Lung (tissue), 12 donors: ENCODE measurements around the gene ZNF827. TPM values are rescaled to one million over a fixed set of nuclear protein-coding genes. Genes with fewer than 3 reads are reported as not detected.

Source experiments
- ATAC-seq: fragments of 200-7000 bp; cut with Tn5 transposase; one replicate; pipeline ENCODE4 v1.9.1; 2020; ENCODE audit warnings: moderate number of reproducible peaks; ENCODE audit not compliant: insufficient read depth, low FRiP score
- DNase-seq, 3 donors: peaks; one replicate each; pipeline ENCODE4 v3.0.0-alpha.2; 2013 to 2017
- H3K27ac ChIP-seq, 2 donors: one replicate each; pipeline ENCODE4 v1.5.1; 2013; ENCODE audit warnings: mild to moderate bottlenecking in 2 of 2, moderate library complexity in 2 of 2, control low read depth in 1 of 2, inconsistent platforms in 1 of 2, low read depth in 1 of 2, low read length in 1 of 2
- H3K27me3 ChIP-seq, 3 donors: one replicate each; pipeline ENCODE4 v1.5.1; 2013; ENCODE audit warnings: low read length in 2 of 3; ENCODE audit not compliant: control insufficient read depth in 3 of 3, insufficient read depth in 3 of 3
- H3K36me3 ChIP-seq, 4 donors: one replicate each; pipeline ENCODE4 v1.5.1; 2013; ENCODE audit warnings: low read length in 4 of 4, mild to moderate bottlenecking in 1 of 4, moderate library complexity in 1 of 4; ENCODE audit not compliant: control insufficient read depth in 4 of 4, insufficient read depth in 4 of 4
- H3K4me1 ChIP-seq, 5 donors: one replicate each; pipeline ENCODE4 v1.5.1; 2013; ENCODE audit warnings: low read length in 5 of 5, mild to moderate bottlenecking in 2 of 5, moderate library complexity in 1 of 5; ENCODE audit not compliant: control insufficient read depth in 5 of 5, insufficient read depth in 5 of 5
- H3K4me3 ChIP-seq: one replicate; pipeline ENCODE4 v1.5.1; 2013; ENCODE audit warnings: mild to moderate bottlenecking, control low read depth, moderate library complexity
- H3K9ac ChIP-seq, 2 donors: one replicate each; pipeline ENCODE4 v1.5.1; 2013; ENCODE audit warnings: low read length in 2 of 2, control low read depth in 1 of 2; ENCODE audit not compliant: insufficient read depth in 1 of 2
- H3K9me3 ChIP-seq, 4 donors: one replicate each; pipeline ENCODE4 v1.5.1; 2013; ENCODE audit warnings: low read length in 3 of 4, mild to moderate bottlenecking in 1 of 4, moderate library complexity in 1 of 4; ENCODE audit not compliant: control insufficient read depth in 4 of 4, insufficient read depth in 3 of 4
- WGBS, 2 donors: extraction: QIAGEN DNeasy Blood & Tissue Kit; methylation state at CpG; one replicate each; pipeline ENCODE4 v1.1.7; 2013; 5-methylcytosine and 5-hydroxymethylcytosine counted together
- polyA plus RNA-seq, 2 donors: library from polyadenylated mRNA; stranded (reverse); fragments of 200-250 nt; gene quantifications; one replicate each; pipeline ENCODE4 v1.2.1, GENCODE V29; 2013
- total RNA-seq, 2 donors: library from RNA; depleted of rRNA in 1 of 2; stranded (reverse); fragments of >200 nt in 1 of 2; gene quantifications; one replicate each; pipeline ENCODE4 v1.2.1, GENCODE V29; 2014 to 2021
- TF ChIP-seq, protein P1 (sequence below): IDR thresholded peaks from 2 replicates; pipeline ENCODE4 v1.5.1; 2012; ENCODE audit warnings: mild to moderate bottlenecking; ENCODE audit errors: control extremely low read depth, extremely low read depth
- donor health status: control.
- donor health status: control.
- donor health status: Bipolar disorder and iron deficiency.
- donor health status: healthy.
- donor health status: DM: yes; HTN: yes; CAD: no.

Gene ZNF827
- total and polyA plus RNA-seq, 4 donors: 2.7 to 27.4 (median 8.2) TPM

DNA sequence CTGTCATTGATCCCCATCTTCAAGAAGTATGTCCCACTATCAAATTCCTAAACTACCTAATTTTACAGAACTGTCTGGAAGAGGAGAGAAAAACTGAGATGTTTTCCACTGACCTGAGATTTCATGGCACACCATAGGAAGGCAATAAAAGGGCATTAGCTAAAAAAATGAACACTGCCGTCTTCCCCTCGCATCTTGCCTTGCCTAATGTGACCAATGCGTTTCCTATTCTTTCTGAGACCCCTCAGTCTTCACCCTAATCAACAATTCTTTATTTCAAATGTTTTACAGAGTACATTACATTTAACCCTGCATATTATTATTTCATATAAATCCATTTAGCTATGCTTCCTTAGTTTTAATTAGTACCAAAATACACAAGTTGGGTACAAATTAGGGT lies 43.6 kb downstream of the ZNF827 start:
- DNase-seq (no peak), ATAC-seq (no peak)
- peaks cover 0 to 12% (median 0%) of the 10 kb centered on the region in 5 donors for H3K4me1 ChIP-seq
- H3K27ac ChIP-seq: no peak overlapping the region
- no peak overlapping the region for H3K4me3 ChIP-seq
- H3K9ac ChIP-seq: no peak overlapping the region
- H3K36me3 ChIP-seq: peaks cover 0 to 3% (median 1%) of the 10 kb centered on the region in 4 donors
- WGBS, 2 donors: 98 to 99% methylated on average over 3 of the region's 3 CpGs
- H3K27me3 ChIP-seq: no peaks in the 10 kb centered on the region
- no peaks in the 10 kb centered on the region for H3K9me3 ChIP-seq
- TF ChIP-seq, protein P1, sequence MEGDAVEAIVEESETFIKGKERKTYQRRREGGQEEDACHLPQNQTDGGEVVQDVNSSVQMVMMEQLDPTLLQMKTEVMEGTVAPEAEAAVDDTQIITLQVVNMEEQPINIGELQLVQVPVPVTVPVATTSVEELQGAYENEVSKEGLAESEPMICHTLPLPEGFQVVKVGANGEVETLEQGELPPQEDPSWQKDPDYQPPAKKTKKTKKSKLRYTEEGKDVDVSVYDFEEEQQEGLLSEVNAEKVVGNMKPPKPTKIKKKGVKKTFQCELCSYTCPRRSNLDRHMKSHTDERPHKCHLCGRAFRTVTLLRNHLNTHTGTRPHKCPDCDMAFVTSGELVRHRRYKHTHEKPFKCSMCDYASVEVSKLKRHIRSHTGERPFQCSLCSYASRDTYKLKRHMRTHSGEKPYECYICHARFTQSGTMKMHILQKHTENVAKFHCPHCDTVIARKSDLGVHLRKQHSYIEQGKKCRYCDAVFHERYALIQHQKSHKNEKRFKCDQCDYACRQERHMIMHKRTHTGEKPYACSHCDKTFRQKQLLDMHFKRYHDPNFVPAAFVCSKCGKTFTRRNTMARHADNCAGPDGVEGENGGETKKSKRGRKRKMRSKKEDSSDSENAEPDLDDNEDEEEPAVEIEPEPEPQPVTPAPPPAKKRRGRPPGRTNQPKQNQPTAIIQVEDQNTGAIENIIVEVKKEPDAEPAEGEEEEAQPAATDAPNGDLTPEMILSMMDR: no peak

DNA sequence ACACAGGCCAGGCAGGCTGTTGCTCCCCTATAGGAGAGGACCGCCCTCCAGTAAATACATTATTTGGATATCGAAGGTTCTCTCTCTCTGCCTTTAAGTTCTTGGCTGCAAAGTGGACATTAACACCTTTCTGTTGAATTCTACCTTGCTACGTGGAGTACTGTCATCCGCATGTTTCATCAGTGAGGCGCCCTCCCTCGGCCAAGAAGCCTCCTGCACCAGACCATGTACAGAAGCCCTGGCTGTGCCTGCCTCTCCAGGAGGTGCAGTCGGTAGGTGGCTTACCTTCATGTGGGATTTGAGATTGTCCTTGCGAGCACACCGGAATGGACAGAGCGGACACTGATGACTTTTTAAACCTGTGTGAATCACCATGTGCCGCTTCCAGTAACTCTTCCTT lies 46.7 kb downstream of the ZNF827 start:
- WGBS, 2 donors: 95% methylated on average over 11 of the region's 11 CpGs
- Histone ChIP-seq H3K4me1 (peaks cover 0 to 13% (median 2%) of the 10 kb centered on the region in 5 donors), H3K36me3 (peaks cover 0 to 3% (median 1%) of the 10 kb centered on the region in 4 donors), H3K9ac (no peak overlapping the region), H3K9me3 (no peaks in the 10 kb centered on the region), H3K27me3 (no peaks in the 10 kb centered on the region), H3K4me3 (no peak overlapping the region), H3K27ac (no peak overlapping the region)
- DNase-seq: no peak
- ATAC-seq: no peak
- TF ChIP-seq, protein P1: no peak

DNA sequence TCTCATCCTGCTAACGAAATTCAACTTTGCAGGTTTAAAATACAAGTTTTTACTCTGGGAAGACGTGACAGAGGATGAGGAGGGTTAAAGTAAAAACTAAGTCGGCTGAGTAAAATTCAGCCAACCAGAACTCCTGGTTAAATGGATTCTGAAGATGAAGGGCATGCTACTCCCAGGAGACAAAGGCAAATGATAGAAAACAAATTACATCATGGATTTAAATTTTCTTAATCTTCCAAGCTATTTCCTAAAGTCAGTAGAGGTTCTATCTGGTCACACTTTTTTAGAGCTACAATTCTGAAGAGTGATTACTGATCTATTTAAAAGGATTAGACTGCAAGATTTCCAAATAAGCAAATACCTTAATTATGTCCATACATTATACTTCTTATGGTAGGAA lies 47.9 kb downstream of the ZNF827 start:
- Histone ChIP-seq H3K27me3 (no peaks in the 10 kb centered on the region), H3K27ac (no peak overlapping the region), H3K4me3 (no peak overlapping the region), H3K9me3 (no peaks in the 10 kb centered on the region), H3K4me1 (peaks cover 0 to 15% (median 4%) of the 10 kb centered on the region in 5 donors), H3K9ac (no peak overlapping the region), H3K36me3 (peaks cover 0 to 3% (median 3%) of the 10 kb centered on the region in 4 donors)
- WGBS, 2 donors: 89 to 94% methylated on average over 3 of the region's 3 CpGs
- ATAC-seq: no peak
- DNase-seq: no peak
- TF ChIP-seq, protein P1: no peak

DNA sequence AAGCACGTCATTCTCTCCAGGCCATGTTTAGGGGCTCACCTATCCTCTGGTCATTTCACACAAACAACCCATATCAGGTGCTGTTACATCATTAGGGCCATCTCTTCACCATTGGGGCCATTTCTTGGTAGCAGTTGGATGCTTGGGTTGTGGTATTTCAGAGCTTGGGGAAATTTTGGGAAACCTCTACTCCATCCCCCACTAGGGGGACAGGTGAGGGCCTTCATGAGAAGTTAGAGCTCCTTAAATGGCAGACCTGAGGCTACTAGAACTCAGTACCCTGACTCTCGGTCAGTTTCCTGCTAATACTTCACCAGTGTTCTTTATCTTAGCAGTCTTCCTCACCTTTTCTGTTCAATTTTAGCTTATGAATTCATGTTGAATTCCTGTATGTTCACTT lies 50.2 kb downstream of the ZNF827 start:
- H3K9me3 ChIP-seq: no peaks in the 10 kb centered on the region
- no peak overlapping the region for H3K9ac ChIP-seq
- ATAC-seq: no peak
- DNase-seq: no peak
- no peaks in the 10 kb centered on the region for H3K27me3 ChIP-seq
- H3K4me1 ChIP-seq: peaks cover 0 to 10% (median 4%) of the 10 kb centered on the region in 5 donors
- no peak overlapping the region for H3K27ac ChIP-seq
- peaks cover 2 to 10% (median 7%) of the 10 kb centered on the region in 4 donors for H3K36me3 ChIP-seq
- TF ChIP-seq, protein P1: no peak
- no peak overlapping the region for H3K4me3 ChIP-seq
- WGBS, 2 donors: 96 to 97% methylated on average over 2 of the region's 2 CpGs
